ENCODE data around the gene ZNF710.

Gene ZNF710

GRCh38 chr15:90004252-90004651, 3.1 kb downstream of the ZNF710 start:
- Histone ChIP-seq H3K9ac (ENCODE audit: low read length) (no peak overlapping the region), H3K4me3 (ENCODE audit: low read depth, low read length) (no peak overlapping the region), H4K8ac (ENCODE audit: low read depth, low read length) (peak overlapping the region; percentile 10), H3K23ac (ENCODE audit: low read length) (no peak overlapping the region), H3K79me1 (ENCODE audit: low read length) (peaks cover 28% of the 10 kb centered on the region), H3K4ac (ENCODE audit: low read depth, low read length) (no peak overlapping the region), H3K27ac (ENCODE audit: low read depth, low read length) (peak overlapping the region; percentile 86), H2AFZ (ENCODE audit: insufficient read depth, low read length, poor library complexity) (no peak overlapping the region), H3K79me2 (ENCODE audit: control insufficient read depth, insufficient read depth, low read length, poor library complexity) (peaks cover 13% of the 10 kb centered on the region), H2BK120ac (ENCODE audit: insufficient read depth, low read length, poor library complexity) (peak overlapping the region; percentile 9), H3K4me2 (ENCODE audit: low read length) (peak overlapping the region; percentile 45), H4K12ac (ENCODE audit: low read depth, low read length) (no peak overlapping the region), H3K4me1 (ENCODE audit: control insufficient read depth in 1 of 2, insufficient read depth in 2 of 2, low read length in 2 of 2) (peaks cover 33 to 35% of the 10 kb centered on the region in 2 experiments), H4K91ac (ENCODE audit: low read depth, low read length) (peak overlapping the region; percentile 67), H3K18ac (ENCODE audit: low read length) (peak overlapping the region; percentile 20), H3K36me3 (ENCODE audit: control insufficient read depth in 1 of 2, insufficient read depth in 2 of 2, low read length in 2 of 2) (no peaks in the 10 kb centered on the region), H3K27me3 (ENCODE audit: insufficient read depth, low read length) (no peaks in the 10 kb centered on the region), H2AK5ac (ENCODE audit: low read length) (peak overlapping the region; percentile 57), H2BK5ac (ENCODE audit: low read depth, low read length, poor library complexity) (peak overlapping the region; percentile 45), H3K9me3 (ENCODE audit: insufficient read depth, low read depth, low read length) (no peaks in the 10 kb centered on the region), H2BK12ac (ENCODE audit: low read length) (peak overlapping the region; percentile 27), H3K14ac (ENCODE audit: low read length) (peak overlapping the region; percentile 23)
- WGBS (ENCODE audit: extremely low coverage, insufficient coverage, insufficient read length), result no CpG with 5 or more reads among the region's 5 CpGs
- DNase-seq, result peak; percentile 85 to 87

DNA sequence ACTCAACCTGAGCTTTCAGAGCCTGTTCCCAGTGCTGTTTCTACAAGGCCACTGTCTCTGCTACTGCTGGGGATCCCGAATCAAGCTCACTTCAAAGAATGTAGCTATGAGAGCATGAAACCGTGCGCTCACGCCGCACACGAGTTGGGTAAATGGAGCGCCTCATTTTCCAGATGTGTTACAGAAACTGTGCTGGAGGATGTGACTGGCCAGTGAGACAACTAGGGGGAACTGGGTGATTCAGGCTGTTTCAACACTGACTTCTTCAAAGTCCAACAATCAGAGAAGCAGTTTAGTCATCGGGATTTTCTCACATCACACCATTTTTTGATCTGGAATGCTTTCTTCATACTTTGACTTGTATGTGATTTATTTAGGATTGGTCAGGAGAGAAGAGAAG, 3.5 kb downstream of the ZNF710 start:
- Histone ChIP-seq H3K4me1 (ENCODE audit: control insufficient read depth in 1 of 2, insufficient read depth in 2 of 2, low read length in 2 of 2) (peaks cover 31 to 32% of the 10 kb centered on the region in 2 experiments), H4K8ac (ENCODE audit: low read depth, low read length) (peak overlapping the region; percentile 10), H2BK120ac (ENCODE audit: insufficient read depth, low read length, poor library complexity) (peak overlapping the region; percentile 9), H2BK5ac (ENCODE audit: low read depth, low read length, poor library complexity) (peak overlapping the region; percentile 47), H3K9me3 (ENCODE audit: insufficient read depth, low read depth, low read length) (no peaks in the 10 kb centered on the region), H3K14ac (ENCODE audit: low read length) (peak overlapping the region; percentile 23), H2AFZ (ENCODE audit: insufficient read depth, low read length, poor library complexity) (no peak overlapping the region), H3K18ac (ENCODE audit: low read length) (peak overlapping the region; percentile 20), H3K79me1 (ENCODE audit: low read length) (peaks cover 28% of the 10 kb centered on the region), H4K12ac (ENCODE audit: low read depth, low read length) (no peak overlapping the region), H2BK12ac (ENCODE audit: low read length) (peak overlapping the region; percentile 27), H3K23ac (ENCODE audit: low read length) (no peak overlapping the region), H3K36me3 (ENCODE audit: control insufficient read depth in 1 of 2, insufficient read depth in 2 of 2, low read length in 2 of 2) (no peaks in the 10 kb centered on the region), H3K4ac (ENCODE audit: low read depth, low read length) (no peak overlapping the region), H3K79me2 (ENCODE audit: control insufficient read depth, insufficient read depth, low read length, poor library complexity) (peaks cover 13% of the 10 kb centered on the region), H2AK5ac (ENCODE audit: low read length) (peak overlapping the region; percentile 57), H3K4me2 (ENCODE audit: low read length) (peak overlapping the region; percentile 45), H3K27me3 (ENCODE audit: insufficient read depth, low read length) (no peaks in the 10 kb centered on the region), H3K4me3 (ENCODE audit: low read depth, low read length) (no peak overlapping the region), H4K91ac (ENCODE audit: low read depth, low read length) (peak overlapping the region; percentile 67), H3K9ac (ENCODE audit: low read length) (no peak overlapping the region), H3K27ac (ENCODE audit: low read depth, low read length) (peak overlapping the region; percentile 86)
- peak; percentile 75 to 85 for DNase-seq
- WGBS (ENCODE audit: extremely low coverage, insufficient coverage, insufficient read length), result no CpG with 5 or more reads among the region's 8 CpGs

- H3K79me1 ChIP-seq (ENCODE audit: low read length), result peaks cover 15% of the 10 kb centered on the region
- no peak overlapping the region for H2AK5ac ChIP-seq (ENCODE audit: low read length)
- H3K79me2 ChIP-seq (ENCODE audit: control insufficient read depth, insufficient read depth, low read length, poor library complexity), result peaks cover 5% of the 10 kb centered on the region
- no peak overlapping the region for H3K27ac ChIP-seq (ENCODE audit: low read depth, low read length)
- H3K9me3 ChIP-seq (ENCODE audit: insufficient read depth, low read depth, low read length), result no peaks in the 10 kb centered on the region
- H2BK120ac ChIP-seq (ENCODE audit: insufficient read depth, low read length, poor library complexity), result no peak overlapping the region
- no peaks in the 10 kb centered on the region for H3K36me3 ChIP-seq (ENCODE audit: control insufficient read depth in 1 of 2, insufficient read depth in 2 of 2, low read length in 2 of 2)
- DNase-seq, result no peak
- H4K12ac ChIP-seq (ENCODE audit: low read depth, low read length), result no peak overlapping the region
- no peak overlapping the region for H2BK12ac ChIP-seq (ENCODE audit: low read length)
- no peak overlapping the region for H4K91ac ChIP-seq (ENCODE audit: low read depth, low read length)
- H3K18ac ChIP-seq (ENCODE audit: low read length), result no peak overlapping the region
- no peak overlapping the region for H3K23ac ChIP-seq (ENCODE audit: low read length)
- no peak overlapping the region for H4K8ac ChIP-seq (ENCODE audit: low read depth, low read length)
- no peaks in the 10 kb centered on the region for H3K27me3 ChIP-seq (ENCODE audit: insufficient read depth, low read length)
- no peak overlapping the region for H2AFZ ChIP-seq (ENCODE audit: insufficient read depth, low read length, poor library complexity)
- no peak overlapping the region for H3K4me3 ChIP-seq (ENCODE audit: low read depth, low read length)
- peaks cover 20 to 23% of the 10 kb centered on the region in 2 experiments for H3K4me1 ChIP-seq (ENCODE audit: control insufficient read depth in 1 of 2, insufficient read depth in 2 of 2, low read length in 2 of 2)
- H3K4ac ChIP-seq (ENCODE audit: low read depth, low read length), result no peak overlapping the region
- H3K4me2 ChIP-seq (ENCODE audit: low read length), result no peak overlapping the region
- no CpG with 5 or more reads among the region's 4 CpGs for WGBS (ENCODE audit: extremely low coverage, insufficient coverage, insufficient read length)
- H3K9ac ChIP-seq (ENCODE audit: low read length), result no peak overlapping the region
- H2BK5ac ChIP-seq (ENCODE audit: low read depth, low read length, poor library complexity), result no peak overlapping the region
- no peak overlapping the region for H3K14ac ChIP-seq (ENCODE audit: low read length)
Measured at GRCh38 chr15:90006217-90007075, 5.3 kb downstream of the ZNF710 start.

- H3K79me2 ChIP-seq (ENCODE audit: control insufficient read depth, insufficient read depth, low read length, poor library complexity), result peaks cover 3% of the 10 kb centered on the region
- H4K91ac ChIP-seq (ENCODE audit: low read depth, low read length), result no peak overlapping the region
- peaks cover 3% of the 10 kb centered on the region in 2 experiments for H3K36me3 ChIP-seq (ENCODE audit: control insufficient read depth in 1 of 2, insufficient read depth in 2 of 2, low read length in 2 of 2)
- no peak overlapping the region for H3K18ac ChIP-seq (ENCODE audit: low read length)
- no peak overlapping the region for H2AFZ ChIP-seq (ENCODE audit: insufficient read depth, low read length, poor library complexity)
- no peak overlapping the region for H2BK12ac ChIP-seq (ENCODE audit: low read length)
- no peak overlapping the region for H3K9ac ChIP-seq (ENCODE audit: low read length)
- H3K14ac ChIP-seq (ENCODE audit: low read length), result no peak overlapping the region
- peaks cover 3% of the 10 kb centered on the region for H3K9me3 ChIP-seq (ENCODE audit: insufficient read depth, low read depth, low read length)
- no peak overlapping the region for H2BK5ac ChIP-seq (ENCODE audit: low read depth, low read length, poor library complexity)
- H4K12ac ChIP-seq (ENCODE audit: low read depth, low read length), result no peak overlapping the region
- H3K4ac ChIP-seq (ENCODE audit: low read depth, low read length), result no peak overlapping the region
- no CpG with 5 or more reads among the region's 4 CpGs for WGBS (ENCODE audit: extremely low coverage, insufficient coverage, insufficient read length)
- H3K27me3 ChIP-seq (ENCODE audit: insufficient read depth, low read length), result no peaks in the 10 kb centered on the region
- H3K4me3 ChIP-seq (ENCODE audit: low read depth, low read length), result no peak overlapping the region
- peaks cover 10% of the 10 kb centered on the region for H3K79me1 ChIP-seq (ENCODE audit: low read length)
- H4K8ac ChIP-seq (ENCODE audit: low read depth, low read length), result no peak overlapping the region
- no peak overlapping the region for H2AK5ac ChIP-seq (ENCODE audit: low read length)
- DNase-seq, result no peak
- H3K4me1 ChIP-seq (ENCODE audit: control insufficient read depth in 1 of 2, insufficient read depth in 2 of 2, low read length in 2 of 2), result peaks cover 20 to 23% of the 10 kb centered on the region in 2 experiments
- no peak overlapping the region for H3K4me2 ChIP-seq (ENCODE audit: low read length)
- no peak overlapping the region for H3K27ac ChIP-seq (ENCODE audit: low read depth, low read length)
- no peak overlapping the region for H2BK120ac ChIP-seq (ENCODE audit: insufficient read depth, low read length, poor library complexity)
- no peak overlapping the region for H3K23ac ChIP-seq (ENCODE audit: low read length)
Measured at GRCh38 chr15:90007076-90007460, 5.9 kb downstream of the ZNF710 start.

Data from trophoblast cell (in vitro differentiated cells and primary cell).